DOHH2 (cell line): Measurements from ENCODE around the gene LAMB3.

ENCODE experiments used
- CTCF ChIP-seq: fragments of 200-600 bp; sonication (generic); IDR thresholded peaks from one replicate; pipeline ENCODE4 v1.5.1; 2014; ENCODE audit warnings: antibody characterized with exemption, mild to moderate bottlenecking, low read depth, low read length; ENCODE audit not compliant: poor library complexity, severe bottlenecking
- EZH2phosphoT487 ChIP-seq: fragments of 200-600 bp; sonication (generic); IDR thresholded peaks from 2 replicates; pipeline ENCODE4 v1.6.1; 2017; ENCODE audit warnings: borderline replicate concordance, mild to moderate bottlenecking, antibody characterized with exemption, low read length, moderate library complexity, mixed read lengths

- TF ChIP-seq CTCF (no peak), EZH2phosphoT487 (no peak)
Observed at GRCh38 chr1:209621741-209622655, 30.2 kb downstream of the LAMB3 start.
